ENCODE data around the gene SKIC2. TPM values are rescaled to one million over a fixed set of nuclear protein-coding genes. Genes with fewer than 3 reads are reported as not detected.

Gene SKIC2
- total and polyA plus RNA-seq, 2 donors (not counting 3 experiments of a cell fraction or from before 2014, with no cell fraction given): 52.8 to 76.7 TPM

GRCh38 chr6:31969712-31970603, 11.0 kb downstream of the SKIC2 start:
- H3K4me1 ChIP-seq (ENCODE audit: control insufficient read depth, extremely low read depth, insufficient read depth, low read length): peaks cover 17% of the 10 kb centered on the region
- no peaks in the 10 kb centered on the region for H3K27me3 ChIP-seq (ENCODE audit: control insufficient read depth in 2 of 2, insufficient read depth in 2 of 2, low read length in 2 of 2)
- peaks cover 29% of the 10 kb centered on the region for H3K79me2 ChIP-seq (ENCODE audit: control insufficient read depth, insufficient read depth, low read length)
- BruUV-seq (replicated peaks): no TSS peak
- TF ChIP-seq POLR2A (IDR thresholded peaks at IDR 0.05; ENCODE audit: low read depth, low read length) (no peak), JUN (IDR thresholded peaks at IDR 0.05; ENCODE audit: borderline replicate concordance, insufficient read depth, insufficient read length, low read depth) (no peak), CTCF (IDR thresholded peaks at IDR 0.05; ENCODE audit: extremely low read depth in 1 of 2, insufficient read depth in 1 of 2, low read depth in 1 of 2, low read length in 2 of 2) (no peak), POLR2AphosphoS5 (IDR thresholded peaks at IDR 0.05; ENCODE audit: insufficient read depth, low read depth, low read length) (no peak), FOS (IDR thresholded peaks at IDR 0.05; ENCODE audit: borderline replicate concordance, insufficient read depth, low read length) (no peak), MYC (IDR thresholded peaks at IDR 0.05; ENCODE audit: low read depth, low read length) (no peak)
- CTCF ChIA-PET: no interaction called here
- POLR2A ChIA-PET: no interaction called here
- no peak for FAIRE-seq
- no peak for DNase-seq (ENCODE audit: low read depth, low spot score)
- H3K4me2 ChIP-seq (ENCODE audit: insufficient read depth, low read length): no peak overlapping the region
- no peak overlapping the region for H2AFZ ChIP-seq (ENCODE audit: low read depth, low read length)
- no peaks in the 10 kb centered on the region for H3K9me3 ChIP-seq (replicated peaks; ENCODE audit: control insufficient read depth, insufficient read depth, low read length)
- H4K20me1 ChIP-seq (replicated peaks; ENCODE audit: control insufficient read depth, extremely low read depth, insufficient read depth, low read length): no peaks in the 10 kb centered on the region
- H3K9ac ChIP-seq (replicated peaks; ENCODE audit: extremely low read depth, insufficient read depth, low read length): no peak overlapping the region
- peaks cover 5 to 36% of the 10 kb centered on the region in 2 experiments for H3K36me3 ChIP-seq (ENCODE audit: control insufficient read depth in 2 of 2, extremely low read depth in 1 of 2, insufficient read depth in 2 of 2, low read length in 2 of 2)
- dilution Hi-C loops (cut with MboI; ENCODE audit: extremely low pct_ligation_motif_present, low sequenced_read_pairs) (no loop called here), intact Hi-C loops (cut with micrococcal nuclease) (no loop called here)
- no peak overlapping the region for H3K4me3 ChIP-seq (replicated peaks in 1 of 3; ENCODE audit: insufficient read depth in 1 of 3, low read depth in 1 of 3, low read length in 3 of 3)
- no peak overlapping the region for H3K27ac ChIP-seq (ENCODE audit: insufficient read depth, low read depth, low read length)
- H3K9me1 ChIP-seq (replicated peaks; ENCODE audit: control insufficient read depth, extremely low read depth, insufficient read depth, low read length): no peaks in the 10 kb centered on the region
